H1 (cell line): ENCODE results near the gene ATP2B3.

Experiments
- CEBPB ChIP-seq: IDR thresholded peaks from 2 replicates; pipeline ENCODE4 v1.6.1; 2012; ENCODE audit warnings: low read depth, low read length
- CREB1 ChIP-seq: IDR thresholded peaks from 2 replicates; pipeline ENCODE4 v1.6.1; 2012; ENCODE audit warnings: inconsistent platforms
- CTCF ChIP-seq, 3 experiments: IDR thresholded peaks; 1 replicate in 2 of 3; 2 replicates in 1 of 3; pipeline versions ENCODE4 v1.5.1 to v1.6.1; 2011; ENCODE audit warnings: low read length in 3 of 3, mild to moderate bottlenecking in 3 of 3, inconsistent platforms in 2 of 3, low read depth in 1 of 3, moderate library complexity in 1 of 3; ENCODE audit not compliant: insufficient read depth in 1 of 3; ENCODE audit errors: control extremely low read depth in 1 of 3
- EP300 ChIP-seq, 2 experiments: IDR thresholded peaks; 1 replicate in 1 of 2; 2 replicates in 1 of 2; pipeline ENCODE4 v1.6.1; 2011 to 2012; ENCODE audit warnings: low read depth in 2 of 2, low read length in 2 of 2, mild to moderate bottlenecking in 2 of 2, borderline replicate concordance in 1 of 2, inconsistent platforms in 1 of 2, moderate library complexity in 1 of 2
- HDAC2 ChIP-seq, 2 experiments: fragments of 300-600 bp in 1 of 2; sonication (generic) in 1 of 2; IDR thresholded peaks; 2 replicates each; pipeline ENCODE4 v1.6.1; 2011 to 2012; ENCODE audit warnings: low read depth in 2 of 2, low read length in 2 of 2, mild to moderate bottlenecking in 2 of 2, moderate library complexity in 2 of 2, borderline replicate concordance in 1 of 2, inconsistent platforms in 1 of 2
- POLR2A ChIP-seq, 2 experiments: IDR thresholded peaks; 1 replicate in 1 of 2; 2 replicates in 1 of 2; pipeline ENCODE4 v1.6.1; 2011; ENCODE audit warnings: low read depth in 2 of 2, low read length in 2 of 2, mild to moderate bottlenecking in 2 of 2; ENCODE audit errors: control extremely low read depth in 1 of 2
- SIN3A ChIP-seq, 2 experiments: IDR thresholded peaks in 1 of 2; conservative IDR thresholded peaks in 1 of 2; 2 replicates each; pipeline ENCODE4 v1.6.1; 2011 to 2012; ENCODE audit warnings: low read length in 2 of 2, improper control_type of control experiment in 1 of 2, low read depth in 1 of 2, mild to moderate bottlenecking in 1 of 2
- SP4 ChIP-seq: IDR thresholded peaks from 2 replicates; pipeline ENCODE4 v1.6.1; 2012; ENCODE audit warnings: low read length, inconsistent platforms
- TAF1 ChIP-seq: IDR thresholded peaks from 2 replicates; pipeline ENCODE4 v1.6.1; 2011; ENCODE audit warnings: mild to moderate bottlenecking, low read depth, low read length
- ZNF274 ChIP-seq: IDR thresholded peaks from 2 replicates; pipeline ENCODE4 v1.7.0; 2012; ENCODE audit warnings: low read length, borderline replicate concordance; ENCODE audit errors: extremely low read depth

- TF ChIP-seq CTCF (IDR thresholded peaks at IDR 0.05; ENCODE audit: control extremely low read depth in 1 of 3, insufficient read depth in 1 of 3, low read depth in 1 of 3, low read length in 3 of 3) (no peak), CEBPB (no peak), SIN3A (conservative IDR thresholded peaks at IDR 0.05 in 1 of 2, IDR thresholded peaks at IDR 0.05 in 1 of 2; ENCODE audit: low read depth in 1 of 2, low read length in 2 of 2) (no peak), HDAC2 (IDR thresholded peaks at IDR 0.05; ENCODE audit: borderline replicate concordance in 1 of 2, low read depth in 2 of 2, low read length in 2 of 2) (no peak), SP4 (no peak), ZNF274 (no peak), CREB1 (no peak), TAF1 (no peak), POLR2A (IDR thresholded peaks at IDR 0.05; ENCODE audit: control extremely low read depth in 1 of 2, low read depth in 2 of 2, low read length in 2 of 2) (no peak), EP300 (IDR thresholded peaks at IDR 0.05; ENCODE audit: borderline replicate concordance in 1 of 2, low read depth in 2 of 2, low read length in 2 of 2) (no peak)
These were observed 9.4 kb downstream of the ATP2B3 start for GRCh38 chrX:153526801-153527200.
